H9 (cell line): Measurements from ENCODE around the gene DMD. TPM values are rescaled to one million over a fixed set of nuclear protein-coding genes. Genes with fewer than 3 reads are reported as not detected.

ENCODE experiments used
- DNase-seq: peaks from one replicate; pipeline ENCODE4 v3.0.0-alpha.2; 2017
- H2AFZ ChIP-seq: one replicate; pipeline ENCODE4 v1.6.1; 2013; ENCODE audit warnings: mild to moderate bottlenecking, low read length, control low read depth, moderate library complexity
- H2AK5ac ChIP-seq: 2 replicates; pipeline ENCODE4 v1.6.1; 2013; ENCODE audit warnings: low read length, control low read depth, mixed read lengths; ENCODE audit not compliant: insufficient read length
- H2BK120ac ChIP-seq: one replicate; pipeline ENCODE4 v1.6.1; 2013; ENCODE audit warnings: low read depth, mild to moderate bottlenecking, low read length, control low read depth, inconsistent platforms; ENCODE audit not compliant: poor library complexity, severe bottlenecking
- H2BK12ac ChIP-seq: 2 replicates; pipeline ENCODE4 v1.6.1; 2013; ENCODE audit warnings: low read length, control low read depth, mixed read lengths, low read depth; ENCODE audit not compliant: insufficient read length
- H2BK15ac ChIP-seq: 2 replicates; pipeline ENCODE4 v1.6.1; 2013; ENCODE audit warnings: low read depth, low read length, control low read depth
- H2BK20ac ChIP-seq: one replicate; pipeline ENCODE4 v1.6.1; 2013; ENCODE audit warnings: low read depth, mild to moderate bottlenecking, low read length, control low read depth, inconsistent platforms; ENCODE audit not compliant: poor library complexity, severe bottlenecking
- H2BK5ac ChIP-seq: 2 replicates; pipeline ENCODE4 v1.6.1; 2013; ENCODE audit warnings: low read length, control low read depth, mixed read lengths; ENCODE audit not compliant: insufficient read length
- H3K14ac ChIP-seq: 2 replicates; pipeline ENCODE4 v1.6.1; 2013; ENCODE audit warnings: low read length, control low read depth; ENCODE audit not compliant: insufficient read depth
- H3K18ac ChIP-seq: 2 replicates; pipeline ENCODE4 v1.6.1; 2013; ENCODE audit warnings: low read depth, mild to moderate bottlenecking, mixed read lengths, low read length, control low read depth; ENCODE audit not compliant: insufficient read length
- H3K23ac ChIP-seq: 2 replicates; pipeline ENCODE4 v1.6.1; 2013; ENCODE audit warnings: low read length, control low read depth, mixed read lengths, low read depth; ENCODE audit not compliant: insufficient read length
- H3K23me2 ChIP-seq: 2 replicates; pipeline ENCODE4 v1.6.1; 2013; ENCODE audit warnings: low read depth, mild to moderate bottlenecking, mixed read lengths, low read length, control low read depth; ENCODE audit not compliant: insufficient read length, poor library complexity, severe bottlenecking
- H3K27ac ChIP-seq: 2 replicates; pipeline ENCODE4 v1.5.1; 2013; ENCODE audit warnings: low read length, control low read depth, mixed read lengths, low read depth; ENCODE audit not compliant: insufficient read length
- H3K27me3 ChIP-seq: 2 replicates; pipeline ENCODE4 v1.6.1; 2013; ENCODE audit warnings: low read length, control low read depth, inconsistent platforms; ENCODE audit not compliant: insufficient read depth
- H3K4ac ChIP-seq: 2 replicates; pipeline ENCODE4 v1.6.1; 2013; ENCODE audit warnings: low read depth, mild to moderate bottlenecking, control low read depth, inconsistent platforms, low read length, moderate library complexity
- H3K4me1 ChIP-seq: 2 replicates; pipeline ENCODE4 v1.6.1; 2013; ENCODE audit warnings: low read length, control low read depth, inconsistent platforms; ENCODE audit not compliant: insufficient read depth
- H3K4me2 ChIP-seq: 2 replicates; pipeline ENCODE4 v1.6.1; 2013; ENCODE audit warnings: low read length, control low read depth, mixed read lengths; ENCODE audit not compliant: insufficient read length, insufficient read depth
- H3K56ac ChIP-seq: 2 replicates; pipeline ENCODE4 v1.6.1; 2013; ENCODE audit warnings: low read depth, mild to moderate bottlenecking, mixed read lengths, low read length, control low read depth; ENCODE audit not compliant: insufficient read length
- H3K79me1 ChIP-seq: 2 replicates; pipeline ENCODE4 v1.6.1; 2013; ENCODE audit warnings: low read depth, mild to moderate bottlenecking, moderate library complexity, low read length, control low read depth, inconsistent platforms; ENCODE audit not compliant: insufficient read depth, poor library complexity, severe bottlenecking
- H3K79me2 ChIP-seq: 2 replicates; pipeline ENCODE4 v1.6.1; 2013; ENCODE audit warnings: low read length, control low read depth, inconsistent platforms; ENCODE audit not compliant: insufficient read depth
- H3K9ac ChIP-seq: 2 replicates; pipeline ENCODE4 v1.6.1; 2013; ENCODE audit warnings: low read length, control low read depth, mixed read lengths; ENCODE audit not compliant: insufficient read length; ENCODE audit errors: extremely low read depth
- H3K9me3 ChIP-seq: one replicate; pipeline ENCODE4 v1.6.1; 2013; ENCODE audit warnings: low read depth, low read length, inconsistent platforms; ENCODE audit not compliant: control insufficient read depth
- H3T11ph ChIP-seq: one replicate; pipeline ENCODE4 v1.6.1; 2013; ENCODE audit warnings: mild to moderate bottlenecking, low read length, control low read depth, inconsistent platforms
- H4K20me1 ChIP-seq: one replicate; pipeline ENCODE4 v1.6.1; 2013; ENCODE audit not compliant: control insufficient read depth, insufficient read length, insufficient read depth
- H4K5ac ChIP-seq: 2 replicates; pipeline ENCODE4 v1.6.1; 2013; ENCODE audit warnings: low read depth, mild to moderate bottlenecking, mixed read lengths, low read length, control low read depth; ENCODE audit not compliant: insufficient read length
- H4K8ac ChIP-seq: replicated peaks from 2 replicates; pipeline ENCODE4 v1.6.1; 2013; ENCODE audit warnings: low read length, control low read depth, mixed read lengths, low read depth; ENCODE audit not compliant: insufficient read length
- H4K91ac ChIP-seq: 2 replicates; pipeline ENCODE4 v1.6.1; 2013; ENCODE audit warnings: low read depth, mild to moderate bottlenecking, moderate library complexity, mixed read lengths, low read length, control low read depth; ENCODE audit not compliant: insufficient read length
- H3K27ac Mint-ChIP-seq, 3 experiments: 2 replicates in 2 of 3; 3 replicates in 1 of 3; pipeline ENCODE4 v1.8.0; 2020 to 2021; ENCODE audit warnings: mixed read lengths in 3 of 3, mild to moderate bottlenecking in 1 of 3, moderate library complexity in 1 of 3
- H3K27me3 Mint-ChIP-seq: 2 replicates; pipeline ENCODE4 v1.8.0; 2021; ENCODE audit warnings: low read depth, mild to moderate bottlenecking, moderate library complexity, mixed read lengths
- H3K36me3 Mint-ChIP-seq, 3 experiments: 2 replicates in 2 of 3; 3 replicates in 1 of 3; pipeline ENCODE4 v1.8.0; 2020 to 2021; ENCODE audit warnings: low read depth in 3 of 3, mixed read lengths in 3 of 3; ENCODE audit not compliant: insufficient read depth in 1 of 3
- H3K4me1 Mint-ChIP-seq, 2 experiments: 2 replicates each; pipeline ENCODE4 v1.8.0; 2020; ENCODE audit warnings: mixed read lengths in 2 of 2
- H3K4me3 Mint-ChIP-seq, 2 experiments: 2 replicates in 1 of 2; 3 replicates in 1 of 2; pipeline ENCODE4 v1.8.0; 2020 to 2021; ENCODE audit warnings: mild to moderate bottlenecking in 2 of 2, mixed read lengths in 2 of 2, moderate library complexity in 1 of 2
- H3K9me3 Mint-ChIP-seq, 2 experiments: 2 replicates in 1 of 2; 3 replicates in 1 of 2; pipeline ENCODE4 v1.8.0; 2020; ENCODE audit warnings: mild to moderate bottlenecking in 2 of 2, mixed read lengths in 2 of 2, moderate library complexity in 1 of 2
- CTCF ChIP-seq: fragments of 200-600 bp; sonication (generic); conservative IDR thresholded peaks from 3 replicates; pipeline ENCODE4 v1.8.0; 2021; ENCODE audit warnings: antibody characterized with exemption, mild to moderate bottlenecking
- WGBS: extraction: QIAGEN DNeasy Blood & Tissue Kit; methylation state at CpG from one replicate; pipeline ENCODE4 v1.1.7; 2013; ENCODE audit warnings: missing lambda C conversion rate, low lambda C conversion rate, mixed read lengths; ENCODE audit not compliant: insufficient read length; ENCODE audit errors: extremely low coverage; 5-methylcytosine and 5-hydroxymethylcytosine counted together
- total RNA-seq: library from RNA; stranded (reverse); gene quantifications from 2 replicates; pipeline ENCODE4 v1.2.1, GENCODE V29; 2021

DMD gene
- total RNA-seq, 1 experiment from 2014 or later: 3.8 TPM

- no peak overlapping the region for H3K27ac ChIP-seq
- no peaks in the 10 kb centered on the region for H4K20me1 ChIP-seq
- H3K4me2 ChIP-seq: no peak overlapping the region
- no peak overlapping the region for H2BK15ac ChIP-seq
- TF ChIP-seq CTCF: no peak
- no peak overlapping the region for H2BK20ac ChIP-seq
- H2AK5ac ChIP-seq: no peak overlapping the region
- no peak overlapping the region for H3T11ph ChIP-seq
- no peak overlapping the region for H2BK12ac ChIP-seq
- H3K4me3 Mint-ChIP-seq: no peak overlapping the region
- H4K5ac ChIP-seq: no peak overlapping the region
- H3K9ac ChIP-seq: no peak overlapping the region
- H2AFZ ChIP-seq: no peak overlapping the region
- no peak overlapping the region for H2BK5ac ChIP-seq
- H3K23me2 ChIP-seq: no peaks in the 10 kb centered on the region
- peaks cover 6 to 24% (median 8%) of the 10 kb centered on the region in 3 experiments; a peak in 6 of 7 replicates for H3K36me3 Mint-ChIP-seq
- H3K4ac ChIP-seq: no peak overlapping the region
- DNase-seq: no peak
- H3K4me1 ChIP-seq: no peaks in the 10 kb centered on the region
- H3K23ac ChIP-seq: no peak overlapping the region
- no peak overlapping the region for H4K91ac ChIP-seq
- no peak overlapping the region for H3K18ac ChIP-seq
- no CpG with 5 or more reads among the region's 6 CpGs for WGBS
- no peaks in the 10 kb centered on the region for H3K27me3 ChIP-seq
- H3K79me2 ChIP-seq: no peaks in the 10 kb centered on the region
- no peaks in the 10 kb centered on the region for H3K27me3 Mint-ChIP-seq
- no peak overlapping the region for H3K56ac ChIP-seq
- no peaks in the 10 kb centered on the region for H3K4me1 Mint-ChIP-seq
- H3K9me3 ChIP-seq: no peaks in the 10 kb centered on the region
- no peak overlapping the region for H4K8ac ChIP-seq
- no peak overlapping the region for H2BK120ac ChIP-seq
- no peak overlapping the region for H3K27ac Mint-ChIP-seq
- H3K14ac ChIP-seq: no peak overlapping the region
- H3K79me1 ChIP-seq: no peaks in the 10 kb centered on the region
- H3K9me3 Mint-ChIP-seq: peaks cover 35 to 54% of the 10 kb centered on the region in 2 experiments
Observed at GRCh38 chrX:31178064-31178768, 2033.1 kb downstream of the DMD start.
